Lower lobe of right lung (tissue), 2 donors: ENCODE data around the gene SORCS2. TPM values are rescaled to one million over a fixed set of nuclear protein-coding genes. Genes with fewer than 3 reads are reported as not detected.

Experiments used
- ATAC-seq, 2 donors: fragments of 200-7000 bp; cut with Tn5 transposase; one replicate each; pipeline ENCODE4 v1.9.1; 2020 to 2022; ENCODE audit warnings: mild to moderate bottlenecking in 2 of 2, moderate library complexity in 2 of 2
- DNase-seq: peaks from one replicate; pipeline ENCODE4 v3.0.0-alpha.2; 2020
- H3K27ac ChIP-seq: fragments of 200-600 bp; one replicate; pipeline ENCODE4 v1.8.0; 2022
- H3K27me3 ChIP-seq: fragments of 200-600 bp; one replicate; pipeline ENCODE4 v1.8.0; 2022; ENCODE audit warnings: low read depth
- H3K36me3 ChIP-seq: fragments of 200-600 bp; one replicate; pipeline ENCODE4 v1.8.0; 2022; ENCODE audit warnings: mild to moderate bottlenecking
- H3K4me1 ChIP-seq: fragments of 200-600 bp; one replicate; pipeline ENCODE4 v1.8.0; 2022
- H3K4me3 ChIP-seq: fragments of 200-600 bp; one replicate; pipeline ENCODE4 v1.8.0; 2022; ENCODE audit warnings: mild to moderate bottlenecking
- H3K9me3 ChIP-seq: fragments of 200-600 bp; one replicate; pipeline ENCODE4 v1.8.0; 2022
- intact Hi-C: fragments of 100-400 bp; cut with DNase I; formaldehyde crosslinking; loops from one replicate; pipeline ENCODE4 v1.11.0; 2022
- total RNA-seq: library from RNA; stranded (reverse); fragmentation: NEBNext Ultra II Directional; extraction: Animal tissue kit (Norgen Biotek cat#: 25700); gene quantifications from one replicate; pipeline ENCODE4 v1.2.1, GENCODE V29; 2021
- TF ChIP-seq, protein P1 (sequence below): fragments of 200-600 bp; IDR thresholded peaks from one replicate; pipeline ENCODE4 v1.8.0; 2022; ENCODE audit warnings: antibody characterized with exemption, mild to moderate bottlenecking
- donor health status: DM: no; HTN: yes; CAD: no; lungs with severe emphysema.

SORCS2 gene
- total RNA-seq, 1 donor from 2014 or later: 5.8 TPM

DNA sequence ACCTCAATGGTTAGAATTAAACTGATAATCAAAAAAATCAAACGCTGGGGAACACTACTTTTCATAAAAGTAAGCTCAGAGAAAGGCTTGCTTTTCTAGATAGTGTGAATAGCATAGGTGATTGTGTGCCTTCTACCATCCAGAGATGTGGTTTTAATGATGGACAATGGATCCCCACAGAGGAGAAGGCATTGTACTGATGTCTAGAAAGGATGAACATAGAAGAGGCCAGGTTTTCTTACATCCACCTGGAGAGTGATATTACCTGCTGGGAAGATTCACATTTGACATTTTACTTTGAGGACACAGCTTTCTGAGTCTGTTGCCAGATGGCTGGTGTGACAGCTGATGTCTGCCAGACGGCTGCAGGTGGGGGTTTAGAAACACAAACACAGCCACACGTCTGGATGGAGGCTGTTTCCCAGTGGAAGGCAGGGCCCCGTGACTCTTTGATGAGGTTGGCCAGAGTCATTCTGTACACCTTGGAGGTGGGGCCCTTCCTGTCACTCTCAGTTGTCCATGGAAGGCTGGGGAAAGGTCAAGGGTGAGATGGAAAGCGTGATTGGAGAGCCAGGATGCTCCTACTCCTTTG, 128.0 kb downstream of the SORCS2 start:
- no peaks in the 10 kb centered on the region for H3K36me3 ChIP-seq
- H3K9me3 ChIP-seq: peaks cover 13% of the 10 kb centered on the region
- H3K27me3 ChIP-seq: no peaks in the 10 kb centered on the region
- TF ChIP-seq, protein P1, sequence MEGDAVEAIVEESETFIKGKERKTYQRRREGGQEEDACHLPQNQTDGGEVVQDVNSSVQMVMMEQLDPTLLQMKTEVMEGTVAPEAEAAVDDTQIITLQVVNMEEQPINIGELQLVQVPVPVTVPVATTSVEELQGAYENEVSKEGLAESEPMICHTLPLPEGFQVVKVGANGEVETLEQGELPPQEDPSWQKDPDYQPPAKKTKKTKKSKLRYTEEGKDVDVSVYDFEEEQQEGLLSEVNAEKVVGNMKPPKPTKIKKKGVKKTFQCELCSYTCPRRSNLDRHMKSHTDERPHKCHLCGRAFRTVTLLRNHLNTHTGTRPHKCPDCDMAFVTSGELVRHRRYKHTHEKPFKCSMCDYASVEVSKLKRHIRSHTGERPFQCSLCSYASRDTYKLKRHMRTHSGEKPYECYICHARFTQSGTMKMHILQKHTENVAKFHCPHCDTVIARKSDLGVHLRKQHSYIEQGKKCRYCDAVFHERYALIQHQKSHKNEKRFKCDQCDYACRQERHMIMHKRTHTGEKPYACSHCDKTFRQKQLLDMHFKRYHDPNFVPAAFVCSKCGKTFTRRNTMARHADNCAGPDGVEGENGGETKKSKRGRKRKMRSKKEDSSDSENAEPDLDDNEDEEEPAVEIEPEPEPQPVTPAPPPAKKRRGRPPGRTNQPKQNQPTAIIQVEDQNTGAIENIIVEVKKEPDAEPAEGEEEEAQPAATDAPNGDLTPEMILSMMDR: no peak
- H3K4me3 ChIP-seq: no peak overlapping the region
- DNase-seq (no peak), ATAC-seq (no peak)
- H3K4me1 ChIP-seq: no peaks in the 10 kb centered on the region
- no peak overlapping the region for H3K27ac ChIP-seq
- intact Hi-C loops: no loop called here

DNA sequence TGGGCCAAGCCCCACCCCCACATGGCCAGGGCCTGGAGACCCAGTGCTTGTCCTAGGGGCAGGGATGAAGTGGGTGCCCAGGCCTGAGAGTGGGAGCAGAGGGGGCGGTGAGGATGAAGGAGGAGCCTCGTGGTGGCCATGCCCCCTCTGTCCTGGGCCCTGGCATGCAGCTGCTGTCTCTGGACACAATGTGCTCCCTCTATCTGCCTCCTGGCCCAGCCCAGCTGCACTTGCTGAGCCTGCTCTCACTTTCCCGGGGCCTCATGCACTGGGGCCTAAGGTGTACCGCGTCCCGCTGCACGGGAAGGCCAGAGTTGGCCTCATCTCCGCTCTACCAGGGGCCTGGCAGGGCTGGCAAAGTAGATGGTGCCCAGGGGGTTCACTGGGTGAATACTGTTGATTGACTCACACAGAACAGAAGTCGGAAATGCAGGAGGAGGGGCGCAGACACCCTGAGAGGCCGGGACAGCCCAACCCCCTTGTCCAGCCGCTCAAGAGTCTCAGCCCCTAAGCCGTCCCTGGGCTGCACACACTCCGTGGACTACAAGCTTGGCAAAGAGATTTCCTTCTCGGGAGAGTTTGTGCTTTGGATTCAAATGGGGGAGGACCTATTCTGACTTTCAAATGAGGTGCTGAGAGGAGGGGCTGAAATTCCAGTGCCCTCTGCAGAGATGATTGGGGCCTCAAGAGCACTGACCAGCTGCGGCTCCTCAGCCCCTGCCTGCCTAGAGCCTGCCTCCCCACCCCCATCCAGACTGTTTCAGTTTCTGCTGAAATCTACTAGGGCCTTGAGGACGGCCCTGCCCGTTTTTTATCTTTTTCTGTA, 130.0 kb downstream of the SORCS2 start:
- H3K4me1 ChIP-seq: no peaks in the 10 kb centered on the region

DNA sequence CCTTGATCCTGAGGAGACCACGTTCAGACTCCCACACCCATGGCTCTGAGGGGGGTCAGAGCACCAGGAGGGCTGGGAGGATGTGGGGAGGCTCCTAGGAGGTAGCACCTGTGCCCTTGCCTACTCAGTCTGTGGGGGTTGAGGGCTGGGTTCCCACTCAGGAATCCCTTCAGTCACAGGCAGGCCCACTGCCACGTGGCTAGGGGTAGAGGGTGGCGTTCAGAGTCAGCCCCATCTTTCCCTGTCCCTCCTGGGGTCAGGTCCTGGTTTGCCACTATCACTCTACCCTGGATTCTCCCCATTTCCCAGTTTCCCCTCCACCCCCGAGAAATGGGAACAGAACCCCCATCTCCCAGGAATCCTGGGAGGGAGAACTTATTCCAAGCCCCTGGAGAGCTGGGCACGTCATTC, 131.1 kb downstream of the SORCS2 start:
- DNase-seq: peak; percentile 24
- TF ChIP-seq, protein P1: no peak
- H3K4me1 ChIP-seq: no peaks in the 10 kb centered on the region
- H3K27me3 ChIP-seq: no peaks in the 10 kb centered on the region
- intact Hi-C loops: no loop called here
- no peaks in the 10 kb centered on the region for H3K36me3 ChIP-seq
- peaks cover 10% of the 10 kb centered on the region for H3K9me3 ChIP-seq
- no peak overlapping the region for H3K27ac ChIP-seq
- H3K4me3 ChIP-seq: no peak overlapping the region
- no peak for ATAC-seq

More for the DNA sequence above, 130.0 kb downstream of the SORCS2 start:
- H3K9me3 ChIP-seq: peaks cover 13% of the 10 kb centered on the region
- DNase-seq: peak; percentile 46
- ATAC-seq: peak; percentile 53 to 75
- TF ChIP-seq, protein P1: no peak
- no peaks in the 10 kb centered on the region for H3K36me3 ChIP-seq
- no peak overlapping the region for H3K4me3 ChIP-seq
- no peaks in the 10 kb centered on the region for H3K27me3 ChIP-seq
- intact Hi-C loops: no loop called here
- no peak overlapping the region for H3K27ac ChIP-seq

DNA sequence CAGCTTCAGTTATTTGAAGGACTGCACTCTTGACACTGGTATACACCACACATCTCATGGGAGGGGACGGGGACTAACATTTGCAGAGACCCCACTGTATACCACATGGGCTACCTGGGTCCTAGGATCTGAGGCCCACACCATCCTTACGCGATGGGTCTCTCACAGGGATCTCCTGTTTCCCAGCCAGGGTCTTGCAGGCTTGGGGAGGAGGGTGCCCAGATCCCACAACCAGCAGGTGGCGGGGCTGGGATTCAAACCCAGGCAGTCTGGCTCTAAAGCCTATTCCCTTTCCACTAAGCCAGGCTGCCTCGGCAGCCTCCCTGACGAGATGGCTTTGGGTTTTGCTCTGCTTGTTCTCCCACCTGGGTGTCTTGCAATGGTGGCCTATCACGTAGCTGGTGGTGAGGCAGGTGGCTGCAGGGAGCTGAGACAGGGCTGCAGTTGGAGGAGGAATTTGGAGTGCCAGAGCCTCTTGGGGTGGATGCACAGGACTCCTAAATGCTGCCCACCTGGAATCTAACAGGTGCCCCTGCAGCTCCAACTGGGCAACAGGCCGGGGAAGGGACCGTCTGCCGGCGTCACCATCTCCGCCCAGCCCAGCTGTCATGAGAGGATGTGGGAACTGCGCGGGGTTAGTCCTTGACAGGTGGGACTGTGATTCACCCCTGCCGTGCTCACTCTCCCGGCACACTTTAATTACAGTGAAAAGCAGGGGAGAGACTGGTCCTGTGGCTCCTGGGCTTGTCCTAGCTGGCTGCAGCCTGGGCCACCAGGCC, 131.7 kb downstream of the SORCS2 start:
- intact Hi-C loops: no loop called here
- DNase-seq (peak; percentile 24), ATAC-seq (no peak)
- TF ChIP-seq, protein P1: no peak
- Histone ChIP-seq H3K4me1 (no peaks in the 10 kb centered on the region), H3K36me3 (no peaks in the 10 kb centered on the region), H3K4me3 (no peak overlapping the region), H3K9me3 (peaks cover 4% of the 10 kb centered on the region), H3K27ac (no peak overlapping the region), H3K27me3 (no peaks in the 10 kb centered on the region)

DNA sequence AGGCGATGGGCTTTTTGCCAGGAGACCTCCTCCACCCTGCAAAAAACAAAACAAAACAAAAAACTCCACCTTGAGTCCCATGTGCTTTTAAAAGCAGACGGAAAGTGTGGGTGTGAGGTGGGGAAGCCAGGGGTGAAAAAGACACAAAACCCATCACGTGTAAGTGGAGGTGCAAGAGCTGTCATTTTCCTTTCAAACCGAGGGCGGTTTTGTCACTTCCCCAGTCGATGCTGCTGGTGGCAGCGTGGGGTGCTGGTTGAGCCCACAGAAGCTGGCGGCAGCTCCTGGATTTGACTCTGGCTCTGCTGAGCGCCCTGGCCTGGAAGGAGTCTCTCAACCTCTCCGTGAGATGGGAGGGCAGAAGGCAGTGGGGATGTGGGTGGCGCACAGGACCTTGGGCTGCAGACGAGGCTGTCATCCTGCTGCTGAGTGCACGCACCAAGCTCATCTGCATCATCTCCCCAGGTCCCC, 132.3 kb downstream of the SORCS2 start:
- TF ChIP-seq, protein P1: no peak
- no peaks in the 10 kb centered on the region for H3K4me1 ChIP-seq
- peak; percentile 35 for DNase-seq
- H3K4me3 ChIP-seq: no peak overlapping the region
- no peaks in the 10 kb centered on the region for H3K9me3 ChIP-seq
- H3K27me3 ChIP-seq: no peaks in the 10 kb centered on the region
- no peaks in the 10 kb centered on the region for H3K36me3 ChIP-seq
- H3K27ac ChIP-seq: no peak overlapping the region
- intact Hi-C loops: no loop called here
- no peak for ATAC-seq
